ENCODE measurements around the gene GAS2.

GAS2 gene

DNA sequence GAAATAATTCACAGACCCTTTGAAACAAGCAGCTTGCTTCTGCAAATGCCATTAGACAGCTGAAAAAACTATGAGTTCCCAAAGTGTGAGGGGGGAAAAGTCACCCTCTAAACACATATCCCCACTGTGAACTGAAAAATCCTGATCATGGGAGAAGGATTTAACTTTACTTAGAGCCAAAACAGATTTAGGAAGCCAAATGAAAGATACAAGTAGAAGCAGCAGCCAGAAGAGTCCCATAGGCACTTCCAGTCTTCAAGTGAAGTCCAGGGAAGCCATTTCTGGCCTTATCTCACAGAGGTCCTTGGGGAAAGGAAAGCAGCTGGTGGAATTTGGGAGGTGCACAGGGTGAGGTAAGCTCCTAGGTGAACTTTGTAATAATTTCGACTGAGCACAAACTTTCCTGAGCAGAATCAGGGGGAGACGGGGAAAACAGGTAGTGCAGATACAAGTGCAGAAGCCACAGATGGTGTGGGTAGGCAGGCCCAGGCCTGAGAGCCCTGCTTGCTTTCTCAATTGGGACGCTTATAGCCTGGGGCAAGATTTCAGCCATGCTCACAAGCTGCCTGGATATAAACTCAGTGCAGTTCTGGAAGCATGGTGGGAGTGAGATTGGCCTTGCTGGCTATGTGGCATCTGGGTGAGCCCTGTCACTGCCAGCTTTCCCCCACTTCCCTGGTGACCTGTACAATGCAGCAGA lies 44.8 kb downstream of the GAS2 start:
- Histone ChIP-seq H3K4me3 (ENCODE audit: insufficient read depth, low read length, poor library complexity, severe bottlenecking) (no peak overlapping the region), H3K9ac (ENCODE audit: low read length) (no peak overlapping the region), H3K9me3 (ENCODE audit: insufficient read depth, low read length) (no peaks in the 10 kb centered on the region), H2AFZ (ENCODE audit: low read depth, low read length, severe bottlenecking) (no peak overlapping the region), H3K27me3 (ENCODE audit: low read length) (no peaks in the 10 kb centered on the region), H3K79me2 (ENCODE audit: insufficient read depth, low read length) (no peaks in the 10 kb centered on the region), H3K36me3 (ENCODE audit: low read length) (no peaks in the 10 kb centered on the region), H4K20me1 (ENCODE audit: low read depth, low read length) (no peaks in the 10 kb centered on the region), H3F3A (ENCODE audit: insufficient read depth) (no peaks in the 10 kb centered on the region), H3K27ac (ENCODE audit: low read depth, low read length) (no peak overlapping the region), H3K4me2 (ENCODE audit: low read depth, low read length, poor library complexity, severe bottlenecking) (no peak overlapping the region), H3K9me2 (replicated peaks; ENCODE audit: insufficient read depth, low read length) (no peaks in the 10 kb centered on the region)
- TF ChIP-seq, protein P1, sequence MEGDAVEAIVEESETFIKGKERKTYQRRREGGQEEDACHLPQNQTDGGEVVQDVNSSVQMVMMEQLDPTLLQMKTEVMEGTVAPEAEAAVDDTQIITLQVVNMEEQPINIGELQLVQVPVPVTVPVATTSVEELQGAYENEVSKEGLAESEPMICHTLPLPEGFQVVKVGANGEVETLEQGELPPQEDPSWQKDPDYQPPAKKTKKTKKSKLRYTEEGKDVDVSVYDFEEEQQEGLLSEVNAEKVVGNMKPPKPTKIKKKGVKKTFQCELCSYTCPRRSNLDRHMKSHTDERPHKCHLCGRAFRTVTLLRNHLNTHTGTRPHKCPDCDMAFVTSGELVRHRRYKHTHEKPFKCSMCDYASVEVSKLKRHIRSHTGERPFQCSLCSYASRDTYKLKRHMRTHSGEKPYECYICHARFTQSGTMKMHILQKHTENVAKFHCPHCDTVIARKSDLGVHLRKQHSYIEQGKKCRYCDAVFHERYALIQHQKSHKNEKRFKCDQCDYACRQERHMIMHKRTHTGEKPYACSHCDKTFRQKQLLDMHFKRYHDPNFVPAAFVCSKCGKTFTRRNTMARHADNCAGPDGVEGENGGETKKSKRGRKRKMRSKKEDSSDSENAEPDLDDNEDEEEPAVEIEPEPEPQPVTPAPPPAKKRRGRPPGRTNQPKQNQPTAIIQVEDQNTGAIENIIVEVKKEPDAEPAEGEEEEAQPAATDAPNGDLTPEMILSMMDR (IDR thresholded peaks at IDR 0.05; ENCODE audit: insufficient read depth, low read length, poor library complexity, severe bottlenecking) = no peak
- no peak for TF ChIP-seq EZH2phosphoT487 (conservative IDR thresholded peaks at IDR 0.05; ENCODE audit: low read length)

- Histone ChIP-seq H3K9me2 (replicated peaks; ENCODE audit: insufficient read depth, low read length) (no peaks in the 10 kb centered on the region), H3K36me3 (ENCODE audit: low read length) (no peaks in the 10 kb centered on the region), H3K9me3 (ENCODE audit: insufficient read depth, low read length) (no peaks in the 10 kb centered on the region), H3F3A (ENCODE audit: insufficient read depth) (no peaks in the 10 kb centered on the region), H3K9ac (ENCODE audit: low read length) (no peak overlapping the region), H3K79me2 (ENCODE audit: insufficient read depth, low read length) (no peaks in the 10 kb centered on the region), H2AFZ (ENCODE audit: low read depth, low read length, severe bottlenecking) (no peak overlapping the region), H3K27ac (ENCODE audit: low read depth, low read length) (no peak overlapping the region), H3K4me2 (ENCODE audit: low read depth, low read length, poor library complexity, severe bottlenecking) (no peak overlapping the region), H3K27me3 (ENCODE audit: low read length) (no peaks in the 10 kb centered on the region), H3K4me3 (ENCODE audit: insufficient read depth, low read length, poor library complexity, severe bottlenecking) (no peak overlapping the region), H4K20me1 (ENCODE audit: low read depth, low read length) (no peaks in the 10 kb centered on the region)
- TF ChIP-seq, protein P1 (IDR thresholded peaks at IDR 0.05; ENCODE audit: insufficient read depth, low read length, poor library complexity, severe bottlenecking) = no peak
- TF ChIP-seq EZH2phosphoT487 (conservative IDR thresholded peaks at IDR 0.05; ENCODE audit: low read length) = no peak
Measured at GRCh38 chr11:22711880-22712279, 45.5 kb downstream of the GAS2 start.

DNA sequence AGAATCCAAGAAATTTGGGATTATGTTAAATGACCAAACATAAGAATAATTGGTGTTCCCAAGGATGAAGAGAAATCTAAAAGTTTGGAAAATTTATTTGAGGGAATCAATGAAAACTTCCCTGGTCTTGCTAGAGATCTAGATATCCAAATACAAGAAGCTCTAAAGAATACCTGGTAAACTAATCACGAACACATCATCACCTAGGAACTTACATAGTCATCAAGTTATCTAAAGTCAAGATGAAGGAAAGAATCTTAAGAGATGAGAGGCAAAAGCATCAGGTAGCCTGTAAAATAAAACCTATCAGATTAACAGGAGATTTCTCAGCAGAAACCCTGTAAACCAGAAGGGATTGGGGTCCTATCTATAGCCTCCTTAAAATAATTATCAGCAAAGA lies 46.9 kb downstream of the GAS2 start:
- no peaks in the 10 kb centered on the region for H4K20me1 ChIP-seq (ENCODE audit: low read depth, low read length)
- no peak overlapping the region for H3K4me3 ChIP-seq (ENCODE audit: insufficient read depth, low read length, poor library complexity, severe bottlenecking)
- H3K9me3 ChIP-seq (ENCODE audit: insufficient read depth, low read length) = no peaks in the 10 kb centered on the region
- H2AFZ ChIP-seq (ENCODE audit: low read depth, low read length, severe bottlenecking) = no peak overlapping the region
- no peak for TF ChIP-seq EZH2phosphoT487 (conservative IDR thresholded peaks at IDR 0.05; ENCODE audit: low read length)
- TF ChIP-seq, protein P1 (IDR thresholded peaks at IDR 0.05; ENCODE audit: insufficient read depth, low read length, poor library complexity, severe bottlenecking) = no peak
- no peak overlapping the region for H3K9ac ChIP-seq (ENCODE audit: low read length)
- H3K9me2 ChIP-seq (replicated peaks; ENCODE audit: insufficient read depth, low read length) = no peaks in the 10 kb centered on the region
- H3K79me2 ChIP-seq (ENCODE audit: insufficient read depth, low read length) = no peaks in the 10 kb centered on the region
- no peak overlapping the region for H3K27ac ChIP-seq (ENCODE audit: low read depth, low read length)
- no peaks in the 10 kb centered on the region for H3K36me3 ChIP-seq (ENCODE audit: low read length)
- H3K4me2 ChIP-seq (ENCODE audit: low read depth, low read length, poor library complexity, severe bottlenecking) = no peak overlapping the region
- H3K27me3 ChIP-seq (ENCODE audit: low read length) = no peaks in the 10 kb centered on the region
- H3F3A ChIP-seq (ENCODE audit: insufficient read depth) = no peaks in the 10 kb centered on the region
